ENCODE data around the gene POMC.
"Not testable (repeated sequence)": the region's sequence is repeated elsewhere in the genome, so short reads cannot be mapped to it uniquely, and the experiment has no call there.

The POMC gene

GRCh38 chr2:25168256-25169072, at the start of gene POMC:
TSS of gene POMC (minus strand) at chr2:25168580. CDS start at chr2:25164772, 3,808 bp downstream.
- DNase-seq (ENCODE audit: low spot score), result no peak

GRCh38 chr2:25218100-25218499, 49.7 kb upstream of the POMC start:
- no peak for DNase-seq (ENCODE audit: low spot score)

DNA sequence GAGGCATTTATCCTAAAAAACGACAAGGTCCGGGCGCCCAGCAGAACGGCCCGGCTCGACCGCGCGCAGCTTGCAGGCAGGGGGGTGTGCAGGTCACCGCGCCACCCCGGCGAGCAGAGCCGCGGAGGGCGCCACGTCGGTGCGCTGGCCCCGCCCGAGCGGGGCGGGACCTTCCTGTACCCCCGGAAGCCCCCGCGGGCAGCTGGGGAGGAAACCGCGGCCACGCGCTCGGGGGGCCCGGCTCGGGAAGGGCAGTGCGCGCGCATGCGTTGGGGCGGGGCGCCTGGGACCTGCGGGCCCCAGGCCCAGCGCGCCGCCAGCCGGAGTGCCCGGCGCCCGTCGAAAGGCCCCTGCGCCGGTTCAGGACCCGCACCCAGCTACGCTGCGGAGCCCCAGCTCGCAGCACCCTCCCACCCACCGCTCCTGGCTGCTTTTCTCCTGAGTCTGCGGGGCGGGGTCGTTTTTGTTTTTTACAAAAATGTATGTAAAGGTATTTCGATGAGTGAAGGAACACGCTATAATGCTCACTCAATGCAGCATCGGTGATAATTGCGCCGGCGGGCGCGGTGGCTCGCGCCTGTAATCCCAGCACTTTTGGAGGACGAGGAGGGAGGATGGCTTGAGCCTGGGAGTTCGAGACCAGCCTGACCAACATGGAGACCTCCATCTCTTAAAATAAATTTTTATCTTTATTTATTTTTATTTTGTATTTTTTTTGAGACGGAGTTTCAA, 47.7 kb upstream of the POMC start:
- peak; percentile 86 for DNase-seq (ENCODE audit: low spot score)

DNA sequence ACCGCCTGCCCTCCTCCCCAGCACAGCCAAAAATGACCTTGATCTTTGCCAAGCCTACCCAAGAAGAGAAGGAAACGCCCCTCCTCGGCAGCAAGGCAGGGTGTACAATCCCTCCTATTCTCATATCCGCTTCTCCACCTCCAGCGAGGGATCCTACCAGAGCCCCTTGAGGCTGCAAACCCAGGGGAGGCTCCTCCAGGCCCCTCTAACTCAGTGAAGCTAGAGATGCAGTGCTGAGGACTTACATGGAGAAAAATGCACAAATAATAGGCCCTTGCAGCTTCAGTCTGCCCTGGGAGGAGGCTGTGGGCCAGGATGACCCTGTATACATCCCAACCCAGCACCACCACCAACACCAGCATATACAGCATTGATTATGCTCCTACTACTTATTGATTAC, 46.9 kb upstream of the POMC start:
- no peak for DNase-seq (ENCODE audit: low spot score)

- no peak for DNase-seq (ENCODE audit: low spot score)
Observed at GRCh38 chr2:25213229-25213628, 44.8 kb upstream of the POMC start.

DNA sequence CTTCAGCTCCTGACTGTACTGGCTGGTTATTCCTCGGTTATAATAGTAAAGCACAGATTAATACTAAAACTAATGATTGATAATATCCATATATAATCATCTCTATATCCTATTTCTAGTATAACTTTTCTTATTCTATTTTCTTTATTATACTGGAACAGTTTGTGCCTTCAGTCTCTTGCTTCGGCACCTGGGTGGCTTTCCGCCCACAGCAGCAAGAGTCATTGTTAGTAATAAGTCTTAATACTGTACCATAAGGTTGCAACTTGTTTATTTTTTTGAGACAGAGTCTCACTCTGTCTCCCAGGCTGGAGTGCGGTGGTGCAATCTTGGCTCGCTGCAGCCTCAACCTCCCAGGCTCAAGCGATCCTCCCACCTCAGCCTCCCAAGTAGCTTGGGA, 42.5 kb upstream of the POMC start:
- not testable (repeated sequence) for DNase-seq (ENCODE audit: low spot score)

DNA sequence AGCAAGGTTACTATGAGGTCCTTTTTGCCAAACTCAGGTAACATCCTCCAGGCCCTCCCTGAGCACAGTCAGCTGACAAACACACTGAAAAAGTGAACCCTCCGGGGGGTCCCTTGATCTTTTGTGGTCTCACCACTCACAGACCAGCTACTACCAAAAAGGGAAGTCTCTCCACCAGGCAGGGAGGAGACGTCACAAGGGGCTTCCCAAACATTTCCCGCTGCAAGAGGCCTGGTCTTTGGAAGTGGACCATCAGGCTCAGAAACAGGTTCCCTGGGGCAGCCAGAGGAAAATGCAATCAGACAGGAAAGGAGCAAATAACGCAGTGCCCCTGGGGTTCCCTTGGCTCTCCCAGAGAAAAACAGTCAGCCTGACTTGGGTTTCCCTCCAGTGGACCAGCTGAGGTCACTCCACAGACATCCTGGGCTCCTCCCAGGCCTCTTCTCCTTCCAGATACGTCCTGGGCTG, 38.7 kb upstream of the POMC start:
- no peak for DNase-seq (ENCODE audit: low spot score)

DNA sequence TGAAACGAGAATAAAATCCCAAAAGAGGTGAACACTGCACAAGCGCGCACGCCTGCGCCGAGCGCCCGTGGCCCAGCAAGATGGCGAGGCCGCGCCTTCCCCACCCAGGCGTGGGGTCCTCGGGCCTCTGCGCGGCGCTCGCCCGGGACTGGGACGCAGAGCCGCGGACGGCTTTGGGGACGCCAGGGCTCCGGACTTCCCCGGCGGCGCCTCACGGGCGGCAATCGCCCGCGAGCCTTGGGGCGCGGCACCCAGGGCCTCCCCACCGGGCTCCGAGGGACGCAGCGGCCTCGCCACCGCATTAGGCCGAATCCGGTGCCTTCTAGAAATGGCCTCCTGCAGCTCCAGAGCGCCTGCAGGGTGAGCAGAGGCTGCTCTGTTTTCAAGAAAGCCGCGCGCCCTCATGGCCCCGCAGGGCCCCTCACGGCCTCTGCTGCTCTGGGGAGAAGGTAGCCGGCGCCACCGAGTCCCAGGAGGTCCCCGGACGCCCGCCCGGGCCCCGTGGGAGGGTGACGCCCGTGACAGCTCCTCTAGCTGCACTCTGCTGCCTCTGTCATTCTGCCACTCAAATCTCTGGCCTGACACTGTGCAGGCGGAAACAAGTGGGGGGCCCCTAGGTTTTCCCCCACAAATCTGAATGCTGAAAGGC, 35.9 kb upstream of the POMC start:
- DNase-seq (ENCODE audit: low spot score), result no peak

DNA sequence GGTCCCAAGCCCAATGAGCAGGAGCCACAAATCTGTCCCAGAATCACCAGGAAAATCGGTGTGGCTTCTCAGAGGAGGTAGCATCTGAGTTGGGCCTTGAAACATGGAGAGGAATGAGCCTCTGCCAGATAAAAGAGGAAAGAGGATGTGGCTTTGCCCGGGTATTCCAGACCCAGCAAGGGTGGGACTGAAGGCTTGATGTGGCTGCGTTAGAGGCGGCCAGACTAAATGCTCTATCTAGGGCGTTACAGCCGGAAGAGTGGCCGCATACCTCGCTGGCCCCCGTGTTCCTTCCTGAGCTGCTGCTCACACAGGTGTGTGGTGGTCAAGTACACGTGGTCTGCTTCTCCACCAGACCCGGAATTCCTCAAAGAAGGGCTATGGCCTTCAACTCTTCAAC, 33.9 kb upstream of the POMC start:
- no peak for DNase-seq (ENCODE audit: low spot score)

- no peak for DNase-seq (ENCODE audit: low spot score)
Observed at GRCh38 chr2:25201794-25202193, 33.4 kb upstream of the POMC start.

DNA sequence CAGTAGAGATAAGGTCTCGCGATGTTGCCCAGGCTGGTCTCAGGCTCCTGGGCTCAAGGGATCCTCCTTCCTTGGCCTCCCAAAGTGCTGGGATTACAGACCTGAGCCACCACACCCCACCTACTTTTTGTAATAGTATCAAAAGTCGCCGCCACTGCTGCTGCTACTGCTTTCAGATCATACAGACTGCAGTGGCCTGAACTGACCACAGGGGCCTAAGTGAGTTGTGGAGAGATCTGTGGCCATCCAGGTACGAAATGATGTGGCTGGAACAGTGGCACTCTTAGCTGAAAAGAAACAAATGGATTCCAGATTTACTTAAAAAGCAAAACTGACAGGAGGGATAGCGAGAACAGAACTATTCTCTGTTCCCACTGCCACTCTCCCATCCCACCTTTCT, 32.9 kb upstream of the POMC start:
- no peak for DNase-seq (ENCODE audit: low spot score)

DNA sequence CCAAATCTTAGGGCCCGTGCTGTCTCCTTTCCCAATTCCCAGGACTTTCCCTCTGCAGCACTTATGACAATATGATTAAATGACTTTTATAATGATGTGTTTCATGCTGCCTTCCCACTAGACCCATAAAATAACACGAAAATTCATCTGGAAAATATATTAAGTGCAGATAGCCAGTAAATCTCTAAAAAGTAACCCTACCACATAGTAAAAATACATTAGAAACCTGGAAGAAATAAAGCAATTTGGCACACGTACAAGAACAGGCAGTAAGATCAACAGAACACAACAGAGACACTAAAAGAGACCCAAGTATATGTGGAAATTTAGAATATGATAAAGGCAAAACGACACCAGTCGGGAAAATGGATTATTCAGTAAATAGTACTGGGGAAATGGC, 30.2 kb upstream of the POMC start:
- DNase-seq (ENCODE audit: low spot score), result no peak

DNA sequence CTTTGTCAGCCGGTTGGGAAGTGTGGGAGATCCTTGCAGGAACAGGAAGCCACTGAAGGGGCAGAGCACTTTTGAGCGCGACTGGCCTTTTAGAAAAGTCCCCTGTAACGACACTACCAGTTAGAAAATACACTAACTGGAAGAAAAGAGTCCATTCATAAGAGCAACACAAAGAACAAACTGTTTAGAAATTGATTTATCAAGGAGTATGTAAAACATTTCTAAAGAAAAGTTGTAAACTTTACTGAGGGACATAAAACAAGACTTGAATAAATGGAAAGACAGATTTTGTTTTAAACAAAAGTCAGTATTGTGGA, 29.8 kb upstream of the POMC start:
- no peak for DNase-seq (ENCODE audit: low spot score)

DNA sequence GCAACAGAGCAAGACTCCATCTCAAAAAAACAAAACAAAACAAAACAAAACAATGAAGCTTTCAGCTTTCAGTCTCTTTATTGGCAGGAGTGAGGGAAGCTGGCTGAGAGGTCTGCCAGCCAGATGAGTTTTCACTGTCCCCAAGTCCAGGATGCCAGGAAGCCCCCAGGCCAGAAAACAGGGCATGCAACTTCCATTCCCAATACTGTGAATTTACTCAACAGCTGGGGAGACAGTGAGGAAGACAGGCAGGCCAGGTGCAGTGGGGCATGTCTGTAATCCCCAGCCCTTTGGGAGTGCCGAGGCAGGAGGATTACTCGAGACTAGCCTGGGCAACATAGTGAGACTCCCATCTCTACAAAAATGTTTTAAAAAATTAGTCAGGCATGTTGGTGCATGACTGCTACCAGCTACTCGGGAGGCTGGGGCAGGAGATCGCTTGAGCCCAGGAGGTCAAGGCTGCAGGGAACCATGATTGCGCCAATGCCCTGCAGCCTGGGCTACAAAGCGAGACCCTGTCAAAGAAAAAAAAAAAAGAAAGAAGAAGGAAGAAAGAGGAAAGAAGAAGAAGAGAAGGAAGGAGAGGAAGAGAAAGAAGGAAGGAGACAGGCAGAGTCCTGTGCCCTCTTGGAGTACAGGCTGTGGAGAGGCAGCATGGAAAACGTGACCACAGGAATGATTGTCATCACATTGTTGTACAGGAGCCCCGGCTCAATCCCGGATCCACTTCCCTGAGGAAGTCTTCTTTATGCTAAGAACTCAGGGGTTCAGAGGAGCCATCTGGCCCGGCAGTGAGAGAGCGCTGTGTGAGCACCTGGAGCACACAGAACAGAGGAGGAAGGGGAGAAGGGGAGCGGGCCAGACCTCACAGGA, 29.2 kb upstream of the POMC start:
- no peak for DNase-seq (ENCODE audit: low spot score)

DNA sequence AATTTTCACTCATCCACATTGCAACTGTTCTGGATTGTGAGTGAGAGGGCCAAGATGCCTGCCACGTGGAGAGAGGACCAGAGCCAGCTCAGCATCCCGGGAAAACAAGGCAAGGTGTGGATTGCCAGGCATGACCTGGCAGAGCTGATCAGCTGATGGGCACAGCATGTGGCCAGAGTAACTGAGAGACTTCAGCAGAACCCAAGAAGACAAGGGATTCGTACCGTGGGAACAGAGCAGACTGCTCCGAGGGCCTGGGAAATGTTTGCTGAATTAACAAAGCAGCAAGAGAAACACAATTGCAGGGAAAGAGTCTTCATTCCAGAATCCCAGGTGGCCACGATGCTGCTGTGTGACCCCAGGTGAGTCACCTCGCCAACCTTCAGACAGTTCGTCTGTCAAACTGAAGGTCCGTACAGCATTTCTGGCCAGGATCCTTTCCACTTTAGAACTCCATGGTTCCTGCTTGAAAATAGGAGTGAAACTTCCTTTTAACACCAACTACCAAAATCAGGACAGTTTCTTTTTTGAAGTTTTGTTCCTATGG, 26.3 kb upstream of the POMC start:
- no peak for DNase-seq (ENCODE audit: low spot score)

DNA sequence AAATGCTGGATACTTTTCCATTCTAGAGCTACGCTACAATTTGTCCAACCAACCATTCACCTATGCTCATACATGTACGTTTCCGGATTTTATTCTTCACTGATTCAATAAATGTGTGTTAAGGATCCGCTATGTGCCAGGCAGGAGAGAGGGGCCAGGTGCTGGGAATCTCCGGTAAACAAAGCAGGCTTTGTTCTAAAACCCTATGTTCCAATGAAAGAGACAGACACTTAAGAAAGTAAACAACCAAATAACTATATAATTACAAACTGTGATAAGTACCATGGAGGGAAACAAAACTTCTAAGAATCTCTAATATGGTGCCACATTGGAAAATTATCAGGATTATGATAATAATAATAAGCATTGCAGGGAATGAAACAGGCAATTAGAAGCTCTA, 22.2 kb upstream of the POMC start:
- no peak for DNase-seq (ENCODE audit: low spot score)

DNA sequence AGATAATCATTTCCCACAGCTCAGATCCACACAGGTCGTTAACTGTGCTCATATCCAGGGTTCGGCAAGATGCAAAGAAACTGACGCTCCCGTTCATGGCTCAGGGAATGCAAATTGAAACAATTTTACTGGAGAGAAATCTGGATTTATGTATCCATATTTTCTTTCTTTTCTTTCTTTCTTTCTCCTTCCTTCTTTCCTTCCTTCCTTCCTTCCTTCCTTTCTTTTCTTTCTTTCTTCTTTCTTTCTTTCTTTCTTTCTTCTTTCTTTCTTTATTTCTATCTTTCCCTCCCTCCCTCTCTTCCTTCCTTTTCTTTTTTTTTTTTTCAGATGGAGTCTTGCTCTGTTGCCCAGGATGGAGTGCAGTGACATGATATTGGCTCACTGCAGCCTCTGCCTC, 20.0 kb upstream of the POMC start:
- no peak for DNase-seq (ENCODE audit: low spot score)

GRCh38 chr2:25187729-25188350, 19.5 kb upstream of the POMC start:
- no peak for DNase-seq (ENCODE audit: low spot score)

DNA sequence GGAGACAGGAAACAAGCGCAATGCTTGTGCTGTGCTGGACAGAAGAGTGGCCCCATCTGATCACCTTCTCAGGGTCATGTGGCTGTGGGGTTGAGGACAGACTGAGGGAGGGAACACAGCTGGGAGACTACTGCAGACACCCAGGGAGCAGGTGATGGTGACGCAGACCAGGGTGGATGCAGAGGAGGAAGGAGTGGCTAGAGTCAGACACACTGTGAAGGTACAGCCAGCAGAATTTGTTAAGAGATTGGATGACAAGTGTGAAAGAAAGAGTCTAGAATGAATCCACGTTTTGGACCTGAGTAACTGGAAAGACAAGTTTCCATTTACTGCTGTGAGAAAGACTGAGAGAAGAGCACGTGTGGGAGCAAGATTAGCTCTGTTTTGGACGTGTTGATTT, 15.9 kb upstream of the POMC start:
- no peak for DNase-seq (ENCODE audit: low spot score)

DNA sequence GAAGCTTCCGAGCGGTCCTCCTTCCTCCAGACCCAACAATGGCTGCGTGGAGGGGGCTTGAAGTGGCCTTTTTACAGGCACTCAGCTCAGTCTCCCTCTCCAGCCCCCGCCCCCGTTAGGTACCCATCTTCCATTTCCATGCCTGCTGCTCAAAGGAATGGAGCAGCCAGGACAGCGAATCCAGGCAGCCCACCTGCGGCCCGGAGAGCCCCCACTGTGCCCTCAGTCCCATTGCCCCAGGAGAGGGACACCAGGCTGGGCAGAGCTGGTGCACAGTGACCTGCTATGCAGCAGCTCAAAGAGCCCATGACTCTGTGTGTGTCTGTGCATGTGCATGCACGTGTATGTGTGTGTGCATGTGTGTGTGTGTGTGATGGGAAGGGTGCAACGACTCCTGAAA, 10.6 kb upstream of the POMC start:
- DNase-seq (ENCODE audit: low spot score), result no peak

GRCh38 chr2:25177211-25177611, 8.8 kb upstream of the POMC start:
- no peak for DNase-seq (ENCODE audit: low spot score)

Data from activated CD4-positive, alpha-beta T cell treated with anti-CD3 and anti-CD28 coated beads, Interleukin-2, Interleukin-4, amounts not matched to agents 100 ng/mL and 50 ng/mL, durations not matched to agents 16 hours and 8 hours (primary cell).